Mesodermal cell (in vitro differentiated cells): ENCODE data around the gene ADGRV1.
"Not testable (repeated sequence)": the region's sequence is repeated elsewhere in the genome, so short reads cannot be mapped to it uniquely, and the experiment has no call there.

ENCODE experiments used
- H3K27ac ChIP-seq: 2 replicates; pipeline ENCODE4 v1.7.0; 2013; ENCODE audit warnings: mild to moderate bottlenecking, low read depth, low read length, moderate library complexity; ENCODE audit not compliant: severe bottlenecking
- H3K36me3 ChIP-seq: 2 replicates; pipeline ENCODE4 v1.7.1; 2013; ENCODE audit warnings: mild to moderate bottlenecking, low read length, moderate library complexity; ENCODE audit not compliant: control insufficient read depth, insufficient read depth
- H3K4me1 ChIP-seq: one replicate; pipeline ENCODE4 v1.7.1; 2013; ENCODE audit warnings: mild to moderate bottlenecking, low read length; ENCODE audit not compliant: insufficient read depth, control insufficient read depth, poor library complexity, severe bottlenecking
- H3K4me3 ChIP-seq: 2 replicates; pipeline ENCODE4 v1.7.0; 2013; ENCODE audit warnings: low read length, control low read depth, mild to moderate bottlenecking; ENCODE audit not compliant: insufficient read depth, poor library complexity, severe bottlenecking; ENCODE audit errors: extremely low read depth
- H3K9me3 ChIP-seq: 2 replicates; pipeline ENCODE4 v1.7.1; 2013; ENCODE audit warnings: mild to moderate bottlenecking, low read length, moderate library complexity; ENCODE audit not compliant: control insufficient read depth
- WGBS, 2 experiments: methylation state at CpG; one replicate each; pipeline ENCODE4 v1.1.5; 2013; ENCODE audit warnings: missing lambda C conversion rate in 2 of 2; ENCODE audit not compliant: insufficient coverage in 2 of 2; 5-methylcytosine and 5-hydroxymethylcytosine counted together

ADGRV1 gene

DNA sequence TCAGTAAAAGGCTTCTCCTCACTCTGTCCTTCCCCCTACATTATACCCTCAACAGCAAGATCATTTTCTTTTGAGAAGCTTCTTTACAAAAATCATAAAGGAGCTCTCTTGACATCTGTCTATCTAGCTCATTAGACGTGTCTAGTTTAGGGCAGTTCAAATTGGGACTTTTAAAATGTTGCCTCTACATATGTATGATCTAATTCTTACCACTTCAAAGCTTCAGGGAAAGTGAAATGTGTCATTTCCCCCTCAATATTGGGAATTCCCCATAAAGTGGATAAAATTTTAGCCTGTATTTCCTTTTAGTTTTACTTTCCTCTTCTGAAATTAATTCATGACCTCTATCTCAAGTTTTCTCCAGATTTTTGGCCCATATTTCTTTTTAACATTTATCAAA is 500.8 kb downstream of the ADGRV1 start:
- Histone ChIP-seq H3K27ac (no peak overlapping the region), H3K4me3 (no peak overlapping the region)
- no CpG with 5 or more reads among the region's 1 CpG for WGBS, 2 experiments

DNA sequence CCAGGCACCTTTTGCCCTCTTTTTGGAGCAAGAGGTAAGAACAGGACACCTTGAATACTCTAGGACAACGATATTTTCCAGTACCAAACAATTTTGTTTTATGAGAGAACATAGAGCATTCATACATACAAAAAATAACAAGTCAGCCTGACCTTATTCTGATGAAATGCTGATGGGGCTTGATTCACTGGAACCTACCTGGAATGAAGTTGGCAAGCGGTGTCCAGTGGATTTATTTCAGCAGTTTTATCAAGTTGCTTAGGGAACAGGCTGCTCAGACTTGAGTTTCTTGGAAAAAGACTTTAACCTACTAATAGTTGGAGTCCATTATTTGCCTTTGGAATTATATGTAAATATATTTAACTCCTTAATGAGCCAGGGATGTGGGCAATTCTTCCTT is 502.5 kb downstream of the ADGRV1 start:
- no peak overlapping the region for H3K27ac ChIP-seq

More for the DNA sequence above, 500.8 kb downstream of the ADGRV1 start:
- Histone ChIP-seq H3K4me1 (peaks cover 5% of the 10 kb centered on the region), H3K9me3 (no peaks in the 10 kb centered on the region), H3K36me3 (no peaks in the 10 kb centered on the region)

DNA sequence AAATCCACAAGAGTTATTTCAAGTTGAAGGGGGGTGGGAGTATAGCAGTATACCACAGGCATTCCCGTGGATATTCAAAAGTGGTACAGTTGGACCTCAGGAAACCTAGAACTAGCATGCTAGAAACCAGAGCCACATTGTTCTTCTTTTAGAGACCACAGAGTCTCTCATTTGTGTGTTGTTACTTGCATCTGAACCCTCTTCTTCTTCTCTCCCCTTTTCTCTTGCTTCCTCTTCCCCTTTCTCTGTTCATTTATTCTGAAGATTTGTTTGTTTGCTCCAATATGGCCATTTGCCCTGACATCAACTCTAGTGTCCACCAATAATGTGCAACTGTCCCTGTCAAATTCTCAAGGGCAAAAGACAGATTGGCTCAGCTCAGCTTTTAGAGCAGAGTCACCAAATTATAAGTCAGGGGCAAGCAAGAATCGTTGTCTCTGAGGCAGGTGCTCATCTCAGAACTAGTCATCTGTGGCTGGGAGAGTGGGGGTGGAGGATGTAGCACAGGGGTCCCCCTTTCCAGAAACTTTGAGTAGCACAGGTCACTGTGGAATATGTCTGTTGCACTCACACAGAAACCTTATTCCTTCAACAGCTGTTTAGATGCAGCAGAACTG is 503.5 kb downstream of the ADGRV1 start:
- H3K4me1 ChIP-seq: peaks cover 5% of the 10 kb centered on the region
- no peaks in the 10 kb centered on the region for H3K36me3 ChIP-seq
- H3K9me3 ChIP-seq: no peaks in the 10 kb centered on the region
- H3K4me3 ChIP-seq: no peak overlapping the region
- WGBS, 2 experiments: 79 to 88% methylated on average over 2 of the region's 2 CpGs
- no peak overlapping the region for H3K27ac ChIP-seq

More for the DNA sequence above, 502.5 kb downstream of the ADGRV1 start:
- Histone ChIP-seq H3K4me3 (no peak overlapping the region), H3K36me3 (no peaks in the 10 kb centered on the region), H3K9me3 (no peaks in the 10 kb centered on the region), H3K4me1 (peaks cover 5% of the 10 kb centered on the region)
- 100% methylated on average over 2 of the region's 2 CpGs; no CpG with 5 or more reads in 1 of the 2 experiments for WGBS, 2 experiments

DNA sequence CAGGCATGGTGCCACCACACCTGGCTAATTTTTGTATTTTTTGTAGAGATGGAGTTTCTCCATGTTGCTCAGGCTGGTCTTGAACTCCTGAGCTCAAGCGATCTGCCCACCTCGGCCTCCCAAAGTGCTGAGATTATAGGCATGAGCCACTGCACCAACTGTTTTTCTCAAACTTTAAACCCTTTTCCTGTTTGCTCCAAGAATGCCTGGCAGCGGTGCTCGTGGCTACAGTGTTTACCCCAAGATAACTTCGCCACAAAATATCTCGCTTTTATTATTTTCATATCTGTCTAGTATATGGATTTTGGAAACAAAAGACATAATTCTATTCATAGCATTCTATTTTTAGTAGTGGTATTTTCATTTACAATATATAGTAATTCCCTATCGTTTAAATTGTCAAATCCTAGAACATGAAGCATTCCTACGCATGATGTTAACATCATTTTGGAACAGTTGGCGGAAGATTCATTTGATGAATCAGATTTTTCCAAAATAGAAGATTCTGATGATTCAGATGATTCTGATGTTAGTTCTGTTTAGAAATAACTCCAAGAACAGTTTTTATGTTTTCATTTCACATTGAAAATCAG is 504.6 kb downstream of the ADGRV1 start:
- H3K9me3 ChIP-seq, H3K4me3 ChIP-seq: not testable (repeated sequence)
- 94 to 100% methylated on average over 2 of the region's 9 CpGs for WGBS, 2 experiments

DNA sequence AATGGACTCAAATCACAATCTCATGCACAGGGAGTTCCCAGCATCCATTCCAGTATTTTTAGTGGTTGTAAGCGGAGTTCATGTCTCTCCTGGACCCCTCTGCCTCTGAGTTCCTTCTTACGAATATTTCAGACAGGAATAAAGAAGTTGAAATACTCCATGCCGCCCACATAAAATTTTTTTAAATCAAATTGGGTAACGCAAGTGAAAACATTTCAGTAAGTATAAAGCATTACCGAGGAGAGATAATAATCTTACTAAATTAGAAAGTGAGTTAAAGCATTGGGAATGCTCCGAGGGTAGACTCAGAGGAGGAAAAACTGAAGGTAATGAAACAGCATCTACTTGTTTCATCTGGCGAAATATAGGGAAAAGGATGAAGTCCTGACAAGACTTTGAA is 506.9 kb downstream of the ADGRV1 start:
- WGBS, 2 experiments: 93 to 100% methylated on average over 2 to 4 of the region's 7 CpGs
- Histone ChIP-seq H3K4me1 (no peaks in the 10 kb centered on the region), H3K4me3 (no peak overlapping the region), H3K9me3 (no peaks in the 10 kb centered on the region), H3K36me3 (no peaks in the 10 kb centered on the region), H3K27ac (no peak overlapping the region)

More for the DNA sequence above, 504.6 kb downstream of the ADGRV1 start:
- H3K27ac ChIP-seq, H3K36me3 ChIP-seq, H3K4me1 ChIP-seq: not testable (repeated sequence)

DNA sequence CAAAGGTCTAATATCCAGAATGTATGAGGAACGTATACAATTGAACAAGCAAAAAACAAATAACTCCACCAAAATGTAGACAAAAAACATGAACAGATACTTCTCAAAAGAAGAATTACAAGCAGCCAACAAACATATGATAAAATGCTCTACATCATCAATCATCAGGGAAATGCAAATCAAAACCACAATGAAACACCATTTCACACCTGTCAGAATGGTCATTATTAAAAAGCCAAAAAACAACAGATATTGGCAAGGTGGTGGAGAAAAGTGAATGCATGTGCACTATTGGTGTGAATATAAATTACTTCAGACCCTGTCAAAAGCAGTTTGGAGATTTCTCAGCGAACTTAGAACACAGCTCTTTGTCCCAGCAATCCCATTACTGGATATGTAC is 510.8 kb downstream of the ADGRV1 start:
- Histone ChIP-seq H3K4me1 (no peaks in the 10 kb centered on the region), H3K27ac (no peak overlapping the region), H3K4me3 (no peak overlapping the region), H3K36me3 (no peaks in the 10 kb centered on the region), H3K9me3 (no peaks in the 10 kb centered on the region)
- WGBS, 2 experiments: 83 to 85% methylated on average over 1 to 2 of the region's 2 CpGs

DNA sequence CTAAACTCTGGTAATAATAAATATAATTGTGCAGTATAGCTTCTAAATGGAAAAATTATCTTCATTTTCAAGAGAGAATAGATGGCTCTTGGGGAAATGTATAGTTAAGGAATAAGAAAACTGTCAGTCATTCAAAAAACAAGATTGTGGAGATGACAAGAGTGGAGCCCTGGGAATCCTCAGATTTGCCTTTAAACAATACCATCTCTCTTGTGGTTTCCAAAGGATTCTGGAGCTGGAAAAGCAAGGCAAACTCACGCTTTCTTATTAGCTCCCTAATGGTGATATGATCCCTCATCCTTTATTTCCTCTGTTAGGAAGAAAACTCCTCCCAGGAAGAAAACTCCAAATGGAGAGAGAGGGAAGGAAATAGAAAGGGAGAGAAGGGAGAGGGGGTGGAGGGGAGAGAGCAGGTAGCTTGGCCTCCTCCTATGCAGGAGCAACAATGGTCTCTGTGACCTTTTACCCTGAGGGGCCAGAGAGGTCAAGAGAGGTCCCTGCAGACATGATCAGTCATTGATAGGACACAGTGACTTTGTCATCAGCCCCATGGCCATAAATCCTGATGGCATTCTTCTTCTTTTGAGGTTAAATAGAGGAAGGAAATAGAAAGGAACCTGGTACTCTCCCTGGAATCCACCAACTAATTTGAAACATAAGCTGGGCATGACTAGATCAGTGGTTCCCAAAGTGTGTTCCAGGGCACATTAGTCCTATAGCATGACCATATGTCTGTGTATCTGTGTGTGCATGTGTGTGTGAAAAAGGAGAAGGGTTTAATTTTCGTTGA is 512.4 kb downstream of the ADGRV1 start:
- 80% methylated on average over 1 of the region's 2 CpGs; no CpG with 5 or more reads in 1 of the 2 experiments for WGBS, 2 experiments
- no peaks in the 10 kb centered on the region for H3K36me3 ChIP-seq
- H3K4me3 ChIP-seq: no peak overlapping the region
- H3K9me3 ChIP-seq: no peaks in the 10 kb centered on the region
- H3K4me1 ChIP-seq: no peaks in the 10 kb centered on the region
- H3K27ac ChIP-seq: no peak overlapping the region

DNA sequence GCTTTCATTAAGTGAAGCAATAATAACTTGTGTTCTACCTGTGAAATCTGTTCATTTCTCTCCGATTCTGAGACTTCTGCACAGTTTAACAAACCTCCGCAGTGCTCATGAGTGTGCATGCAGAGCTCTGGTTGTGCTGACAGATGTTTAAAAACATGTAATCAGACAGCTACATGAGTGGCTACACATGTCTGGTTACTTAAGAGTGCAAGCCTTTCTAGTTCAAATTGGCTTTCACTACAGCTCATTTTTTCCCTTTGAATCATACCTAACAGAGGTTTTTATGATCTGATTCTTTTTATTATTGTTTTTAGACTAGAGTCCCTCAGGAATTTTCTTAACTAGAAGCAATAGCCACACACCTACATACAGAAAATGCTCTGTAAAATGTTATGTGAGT is 514.3 kb downstream of the ADGRV1 start:
- Histone ChIP-seq H3K4me3 (no peak overlapping the region), H3K4me1 (no peaks in the 10 kb centered on the region), H3K36me3 (no peaks in the 10 kb centered on the region), H3K9me3 (no peaks in the 10 kb centered on the region), H3K27ac (no peak overlapping the region)
- 80 to 95% methylated on average over 1 to 2 of the region's 2 CpGs for WGBS, 2 experiments

DNA sequence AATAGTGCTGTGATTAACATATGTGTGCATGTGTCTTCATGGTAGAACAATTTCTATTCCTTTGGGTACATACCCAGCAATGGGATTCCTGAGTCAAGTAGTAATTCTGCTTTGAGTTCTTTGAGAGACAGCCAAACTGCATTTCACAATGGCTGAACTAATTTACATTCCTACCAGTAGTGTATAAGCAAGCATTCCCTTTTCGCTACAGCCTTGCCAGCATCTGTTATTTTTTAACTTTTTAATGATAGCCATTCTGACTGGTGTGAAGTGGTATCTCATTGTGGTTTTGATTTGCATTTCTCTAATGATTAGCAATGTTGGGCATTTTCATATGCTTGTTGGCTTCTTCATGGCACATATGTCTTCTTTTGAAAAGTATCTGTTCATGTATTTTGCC is 516.0 kb downstream of the ADGRV1 start:
- no peak overlapping the region for H3K27ac ChIP-seq
- no peak overlapping the region for H3K4me3 ChIP-seq
- H3K9me3 ChIP-seq: no peaks in the 10 kb centered on the region
- H3K36me3 ChIP-seq: no peaks in the 10 kb centered on the region
- H3K4me1 ChIP-seq: no peaks in the 10 kb centered on the region
- WGBS, 2 experiments: no CpG with 5 or more reads among the region's 1 CpG

DNA sequence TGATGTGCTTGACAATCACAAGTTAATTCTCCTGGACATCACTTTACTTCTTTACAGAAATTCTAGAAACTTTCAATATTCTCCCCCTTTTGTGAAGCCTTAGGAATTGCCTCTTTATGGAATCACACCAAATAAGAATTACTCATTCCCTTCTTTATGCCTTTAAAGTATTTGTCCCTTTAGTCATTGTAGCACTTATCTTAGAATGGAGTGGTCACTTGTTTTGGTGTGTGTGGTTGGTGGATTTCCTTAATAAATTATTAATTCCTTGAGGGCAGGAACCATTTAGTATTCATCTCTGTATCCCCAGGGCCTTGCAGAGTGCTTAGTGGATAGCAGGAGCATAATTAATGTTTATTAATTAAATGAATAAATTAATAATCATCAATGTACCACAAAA is 517.5 kb downstream of the ADGRV1 start:
- Histone ChIP-seq H3K9me3 (no peaks in the 10 kb centered on the region), H3K4me3 (no peak overlapping the region), H3K36me3 (no peaks in the 10 kb centered on the region), H3K27ac (no peak overlapping the region), H3K4me1 (no peaks in the 10 kb centered on the region)

DNA sequence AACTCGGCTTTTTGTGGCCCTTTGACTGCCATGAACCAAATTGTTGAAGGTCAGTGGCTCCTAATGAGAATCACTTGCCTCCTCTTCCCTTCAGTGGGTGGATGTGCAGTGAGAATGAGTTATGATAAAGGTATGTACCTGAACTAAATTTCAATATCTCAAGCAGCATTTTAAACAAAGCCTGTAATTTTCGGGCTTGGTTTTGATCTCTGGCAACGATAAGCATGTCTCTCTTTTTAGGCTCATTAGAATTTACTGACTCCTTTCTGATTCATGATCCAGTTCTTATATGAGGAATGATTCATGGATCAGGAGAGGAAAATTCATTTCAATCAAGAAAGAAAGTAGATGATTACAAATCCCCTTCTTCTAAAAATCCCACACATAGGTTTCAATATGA is 519.0 kb downstream of the ADGRV1 start:
- Histone ChIP-seq H3K27ac (no peak overlapping the region), H3K4me3 (no peak overlapping the region), H3K9me3 (no peaks in the 10 kb centered on the region), H3K4me1 (no peaks in the 10 kb centered on the region), H3K36me3 (no peaks in the 10 kb centered on the region)
- 94% methylated on average over 3 of the region's 3 CpGs; no CpG with 5 or more reads in 1 of the 2 experiments for WGBS, 2 experiments
